Memory B cell (primary cell): ENCODE measurements around the gene NEO1.

Experiments
- ATAC-seq: fragments of 150-1000 bp; cut with Tn5 transposase; 2 replicates; pipeline ENCODE4 v1.10.0; 2021; ENCODE audit warnings: low read depth, mild to moderate bottlenecking, moderate library complexity
- DNase-seq, 2 donors: peaks; one replicate each; pipeline ENCODE4 v3.0.0; 2022; ENCODE audit warnings: low spot score in 2 of 2
- H3K27ac Mint-ChIP-seq: one replicate; pipeline ENCODE4 v1.8.0; 2022; ENCODE audit warnings: mild to moderate bottlenecking, moderate library complexity, mixed read lengths
- H3K27me3 Mint-ChIP-seq: one replicate; pipeline ENCODE4 v1.8.0; 2022; ENCODE audit warnings: mixed read lengths
- H3K36me3 Mint-ChIP-seq: one replicate; pipeline ENCODE4 v1.8.0; 2022; ENCODE audit warnings: mild to moderate bottlenecking, mixed read lengths
- H3K4me1 Mint-ChIP-seq: one replicate; pipeline ENCODE4 v1.8.0; 2022; ENCODE audit warnings: mixed read lengths
- H3K4me3 Mint-ChIP-seq: one replicate; pipeline ENCODE4 v1.8.0; 2022; ENCODE audit warnings: mild to moderate bottlenecking, moderate library complexity, mixed read lengths
- H3K9me3 Mint-ChIP-seq: one replicate; pipeline ENCODE4 v1.8.0; 2022; ENCODE audit warnings: mixed read lengths

Gene NEO1

DNA sequence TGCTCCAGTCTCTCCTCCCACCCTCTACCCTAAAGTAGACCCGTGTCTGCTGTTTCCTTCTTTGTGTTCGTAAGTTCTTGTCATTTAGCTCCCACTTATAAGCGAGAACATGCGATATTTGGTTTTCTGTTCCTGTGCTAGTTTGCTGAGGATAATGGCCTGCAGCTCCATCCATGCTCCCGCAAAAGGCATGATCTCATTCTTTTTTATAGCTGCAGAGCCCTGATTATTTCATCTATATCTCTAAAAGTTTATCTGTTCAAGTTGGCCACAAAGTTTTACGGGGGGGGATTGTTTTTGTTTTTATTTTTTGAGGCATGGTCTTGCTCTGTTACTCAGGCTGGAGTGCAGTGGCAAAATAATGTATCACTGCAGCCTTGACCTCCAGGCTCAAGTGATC lies 4.4 kb upstream of the NEO1 start:
- no peak for DNase-seq
- Mint-ChIP-seq H3K4me1 (peaks cover under 1% of the 10 kb centered on the region), H3K27me3 (peaks cover 1% of the 10 kb centered on the region), H3K27ac (no peak overlapping the region), H3K36me3 (no peaks in the 10 kb centered on the region), H3K4me3 (no peak overlapping the region), H3K9me3 (no peaks in the 10 kb centered on the region)
- no peak for ATAC-seq

GRCh38 chr15:73048624-73049295 lies 3.5 kb upstream of the NEO1 start:
- no peaks in the 10 kb centered on the region for H3K36me3 Mint-ChIP-seq
- H3K9me3 Mint-ChIP-seq = no peaks in the 10 kb centered on the region
- H3K4me3 Mint-ChIP-seq = no peak overlapping the region

DNA sequence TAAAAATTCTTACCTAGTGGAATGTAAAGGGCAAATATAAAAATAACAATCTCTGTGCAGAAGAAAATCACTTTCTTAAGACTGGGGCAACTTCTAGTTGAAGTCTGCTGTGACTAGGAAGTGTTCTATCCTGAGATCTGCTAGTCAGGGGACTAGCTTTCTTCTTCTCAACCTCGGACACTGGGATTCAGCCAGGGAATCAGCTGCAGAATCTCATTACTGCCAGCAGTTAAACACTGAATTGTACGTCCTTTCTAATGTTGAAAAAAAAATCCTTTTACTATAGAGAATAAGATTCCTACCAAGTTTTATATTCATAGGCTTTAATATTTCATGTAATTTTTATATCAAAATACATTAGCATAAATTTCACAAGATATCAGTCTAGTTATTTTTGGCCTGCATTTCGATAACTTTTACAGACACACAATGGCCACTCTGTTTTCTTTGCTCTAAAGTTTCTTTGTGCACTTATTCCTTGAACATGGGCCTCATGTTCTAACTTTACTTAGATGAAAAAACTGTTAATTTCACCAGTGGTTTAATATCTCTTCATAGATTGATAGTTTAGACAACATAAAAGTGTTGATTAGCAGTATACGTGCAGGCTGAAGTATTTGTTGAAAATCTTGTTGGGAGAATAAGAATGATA lies 2.6 kb upstream of the NEO1 start:
- H3K9me3 Mint-ChIP-seq = no peaks in the 10 kb centered on the region
- H3K4me1 Mint-ChIP-seq = peaks cover 7% of the 10 kb centered on the region
- no peaks in the 10 kb centered on the region for H3K36me3 Mint-ChIP-seq
- no peak for DNase-seq
- H3K27me3 Mint-ChIP-seq = peaks cover 1% of the 10 kb centered on the region
- H3K27ac Mint-ChIP-seq = no peak overlapping the region
- no peak for ATAC-seq
- H3K4me3 Mint-ChIP-seq = no peak overlapping the region

More at GRCh38 chr15:73048624-73049295, 3.5 kb upstream of the NEO1 start:
- DNase-seq = no peak
- ATAC-seq = no peak
- Mint-ChIP-seq H3K27me3 (peaks cover 1% of the 10 kb centered on the region), H3K27ac (no peak overlapping the region), H3K4me1 (peaks cover 7% of the 10 kb centered on the region)

- H3K9me3 Mint-ChIP-seq = no peaks in the 10 kb centered on the region
- ATAC-seq (no peak), DNase-seq (no peak)
- peaks cover 7% of the 10 kb centered on the region for H3K4me1 Mint-ChIP-seq
- no peaks in the 10 kb centered on the region for H3K36me3 Mint-ChIP-seq
- H3K27me3 Mint-ChIP-seq = peaks cover 1% of the 10 kb centered on the region
- peak overlapping the region; percentile 77 for H3K4me3 Mint-ChIP-seq
- peak overlapping the region; percentile 32 for H3K27ac Mint-ChIP-seq
Measured at GRCh38 chr15:73050561-73051295, 1.5 kb upstream of the NEO1 start.

DNA sequence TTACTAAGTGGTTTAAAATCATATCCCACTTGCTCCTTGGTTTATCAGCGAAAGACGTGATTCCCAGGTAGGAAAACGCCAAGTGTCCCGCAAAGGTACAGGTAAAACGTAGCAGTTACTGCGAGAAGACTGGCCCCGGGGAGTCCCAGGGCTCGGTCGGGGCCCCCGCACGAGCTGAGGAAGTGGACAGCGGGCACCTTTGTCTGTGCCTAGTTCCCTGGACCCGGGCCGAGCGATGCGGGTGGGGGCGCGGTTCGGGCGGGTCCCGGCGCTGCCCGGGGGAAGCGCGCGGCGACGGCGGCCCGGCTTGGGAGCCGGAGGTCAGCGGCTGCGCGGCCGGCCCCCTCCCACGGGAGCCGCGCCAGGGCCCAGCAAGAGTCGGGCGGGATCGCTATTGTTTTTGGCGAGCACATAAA lies 864 bp upstream of the NEO1 start:
- peaks cover 7% of the 10 kb centered on the region for H3K4me1 Mint-ChIP-seq
- ATAC-seq = no peak

GRCh38 chr15:73052653-73053397 lies 562 bp downstream of the NEO1 start:
- H3K36me3 Mint-ChIP-seq = no peaks in the 10 kb centered on the region
- H3K9me3 Mint-ChIP-seq = no peaks in the 10 kb centered on the region
- DNase-seq (peak; percentile 24 to 31), ATAC-seq (peak; percentile 46)
- peaks cover 7% of the 10 kb centered on the region for H3K4me1 Mint-ChIP-seq
- peak overlapping the region; percentile 84 for H3K4me3 Mint-ChIP-seq
- H3K27ac Mint-ChIP-seq = peak overlapping the region; percentile 11
- H3K27me3 Mint-ChIP-seq = peaks cover under 1% of the 10 kb centered on the region

More for the DNA sequence above, 864 bp upstream of the NEO1 start:
- Mint-ChIP-seq H3K9me3 (no peaks in the 10 kb centered on the region), H3K4me3 (peak overlapping the region; percentile 84), H3K27me3 (peaks cover 1% of the 10 kb centered on the region), H3K27ac (peak overlapping the region; percentile 32), H3K36me3 (no peaks in the 10 kb centered on the region)
- no peak for DNase-seq

DNA sequence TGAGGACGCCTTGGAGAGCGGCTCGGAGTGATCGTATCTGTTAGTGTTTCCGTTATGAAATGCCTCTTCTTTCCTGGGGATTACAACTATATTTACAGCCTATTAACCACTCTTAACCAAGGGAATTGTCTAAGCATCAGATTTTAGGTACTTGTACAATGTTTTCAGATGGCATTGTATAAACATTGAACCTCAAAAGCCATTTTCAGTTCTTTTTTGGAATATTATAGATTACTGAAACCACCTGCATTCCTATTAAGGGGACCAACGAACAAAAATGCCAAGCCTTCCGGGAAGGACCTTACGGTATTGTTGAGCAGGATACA lies 1.1 kb downstream of the NEO1 start:
- Mint-ChIP-seq H3K4me1 (peaks cover 7% of the 10 kb centered on the region), H3K27me3 (no peaks in the 10 kb centered on the region), H3K27ac (peak overlapping the region; percentile 11), H3K9me3 (no peaks in the 10 kb centered on the region), H3K36me3 (no peaks in the 10 kb centered on the region), H3K4me3 (peak overlapping the region; percentile 84)
- ATAC-seq (no peak), DNase-seq (no peak)

GRCh38 chr15:73054417-73054953 lies 2.2 kb downstream of the NEO1 start:
- H3K36me3 Mint-ChIP-seq = no peaks in the 10 kb centered on the region
- H3K27ac Mint-ChIP-seq = no peak overlapping the region
- no peaks in the 10 kb centered on the region for H3K27me3 Mint-ChIP-seq
- no peak for ATAC-seq
- DNase-seq = no peak
- no peak overlapping the region for H3K4me3 Mint-ChIP-seq
- H3K4me1 Mint-ChIP-seq = peaks cover 7% of the 10 kb centered on the region
- H3K9me3 Mint-ChIP-seq = no peaks in the 10 kb centered on the region

DNA sequence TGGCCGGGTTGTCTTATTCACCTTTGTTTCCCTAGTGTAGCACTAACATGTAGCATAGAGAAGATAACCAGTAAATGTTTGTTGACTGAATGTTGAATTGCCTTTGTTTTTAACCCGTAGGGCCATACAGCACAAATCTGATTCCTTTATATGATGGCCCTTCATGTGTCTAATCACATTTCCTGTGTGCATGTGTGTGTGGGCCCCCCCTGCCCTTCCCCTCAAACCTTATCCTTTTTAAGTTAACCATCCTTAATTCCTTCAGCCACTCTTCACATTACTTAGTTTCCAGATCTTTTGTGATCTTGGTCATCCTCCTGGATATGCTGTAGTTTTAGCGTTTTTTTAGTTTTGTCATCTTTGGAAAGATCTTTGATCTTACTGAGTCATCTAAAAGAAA lies 4.2 kb downstream of the NEO1 start:
- H3K27ac Mint-ChIP-seq = no peak overlapping the region
- ATAC-seq (no peak), DNase-seq (no peak)
- no peaks in the 10 kb centered on the region for H3K9me3 Mint-ChIP-seq
- H3K27me3 Mint-ChIP-seq = peaks cover 1% of the 10 kb centered on the region
- no peaks in the 10 kb centered on the region for H3K36me3 Mint-ChIP-seq
- peaks cover 7% of the 10 kb centered on the region for H3K4me1 Mint-ChIP-seq
- no peak overlapping the region for H3K4me3 Mint-ChIP-seq

DNA sequence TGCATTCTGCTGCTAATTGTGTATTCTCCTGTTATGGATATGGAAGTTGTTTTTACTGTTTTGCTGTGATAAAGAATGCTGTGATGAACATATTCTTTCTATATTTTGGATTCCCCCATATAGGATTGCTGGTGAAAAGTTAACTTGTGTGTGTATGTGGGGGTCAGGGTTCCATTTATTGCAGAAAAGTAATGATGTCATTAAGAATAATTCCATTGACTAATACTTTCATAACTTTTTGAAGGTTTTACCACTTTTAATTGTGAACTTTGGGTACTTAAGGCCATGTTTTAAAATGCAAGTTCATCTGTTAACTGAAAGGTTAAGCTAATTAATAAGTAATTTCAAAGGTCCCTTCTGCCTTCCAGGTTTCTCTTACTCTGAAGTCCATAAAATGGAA lies 6.2 kb downstream of the NEO1 start:
- H3K36me3 Mint-ChIP-seq = no peaks in the 10 kb centered on the region

GRCh38 chr15:73065114-73065513 lies 12.9 kb downstream of the NEO1 start:
- ATAC-seq = no peak
- H3K36me3 Mint-ChIP-seq = no peaks in the 10 kb centered on the region

More for the DNA sequence above, 6.2 kb downstream of the NEO1 start:
- H3K4me3 Mint-ChIP-seq = no peak overlapping the region
- H3K9me3 Mint-ChIP-seq = no peaks in the 10 kb centered on the region
- H3K4me1 Mint-ChIP-seq = peaks cover 1% of the 10 kb centered on the region
- no peak overlapping the region for H3K27ac Mint-ChIP-seq
- DNase-seq (no peak), ATAC-seq (no peak)
- peaks cover 1% of the 10 kb centered on the region for H3K27me3 Mint-ChIP-seq

DNA sequence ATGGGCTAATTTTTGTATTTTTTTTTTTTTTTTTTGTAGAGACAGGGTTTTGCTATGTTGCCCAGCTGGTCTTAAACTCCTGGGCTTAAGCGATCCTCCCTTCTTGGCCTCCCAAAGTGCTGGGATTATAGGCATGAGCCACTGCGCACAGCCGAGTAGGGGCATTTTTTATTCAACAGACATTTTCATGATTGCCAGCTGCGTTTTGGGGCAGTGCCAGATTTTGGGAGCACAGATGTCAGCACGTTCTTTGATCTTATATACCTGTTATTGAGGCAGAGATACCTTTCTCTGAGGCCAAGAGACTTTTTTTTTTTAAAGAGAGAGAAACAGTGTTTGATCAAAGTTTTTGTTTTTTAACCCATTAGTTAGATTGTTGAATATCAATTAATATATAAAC lies 16.8 kb downstream of the NEO1 start:
- Mint-ChIP-seq H3K9me3 (no peaks in the 10 kb centered on the region), H3K4me1 (peaks cover 2% of the 10 kb centered on the region), H3K27me3 (peaks cover 2% of the 10 kb centered on the region), H3K36me3 (no peaks in the 10 kb centered on the region), H3K27ac (no peak overlapping the region), H3K4me3 (no peak overlapping the region)
- no peak for DNase-seq
- no peak for ATAC-seq

More at GRCh38 chr15:73065114-73065513, 12.9 kb downstream of the NEO1 start:
- no peaks in the 10 kb centered on the region for H3K9me3 Mint-ChIP-seq
- H3K4me1 Mint-ChIP-seq = peaks cover 2% of the 10 kb centered on the region
- H3K27ac Mint-ChIP-seq = no peak overlapping the region
- H3K4me3 Mint-ChIP-seq = no peak overlapping the region
- no peak for DNase-seq
- H3K27me3 Mint-ChIP-seq = peaks cover 3% of the 10 kb centered on the region

- H3K9me3 Mint-ChIP-seq = no peaks in the 10 kb centered on the region
- no peak for DNase-seq
- H3K27ac Mint-ChIP-seq = no peak overlapping the region
- ATAC-seq = no peak
- peaks cover 2% of the 10 kb centered on the region for H3K4me1 Mint-ChIP-seq
- H3K4me3 Mint-ChIP-seq = no peak overlapping the region
- H3K27me3 Mint-ChIP-seq = peaks cover 2% of the 10 kb centered on the region
- H3K36me3 Mint-ChIP-seq = no peaks in the 10 kb centered on the region
Measured at GRCh38 chr15:73072894-73073293, 20.6 kb downstream of the NEO1 start.

DNA sequence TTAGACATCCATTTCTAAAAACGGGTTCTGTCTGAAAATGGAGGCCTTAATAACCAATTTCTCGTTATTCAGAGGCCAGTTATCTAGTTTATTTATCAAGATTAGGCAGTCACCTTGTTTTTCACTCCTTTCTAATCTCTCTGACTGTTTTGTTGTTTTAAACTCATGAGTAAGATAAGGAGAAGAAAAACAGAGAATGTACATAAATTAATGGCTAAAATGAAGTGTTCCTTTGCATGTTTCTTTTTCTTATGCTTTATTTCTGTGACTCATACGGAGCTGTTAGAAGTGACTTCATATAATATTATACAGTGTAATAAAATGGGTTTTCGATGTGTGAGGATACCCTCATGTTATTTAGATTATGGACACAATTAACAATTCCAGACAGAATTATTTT lies 22.0 kb downstream of the NEO1 start:
- H3K27ac Mint-ChIP-seq = no peak overlapping the region
- peaks cover 2% of the 10 kb centered on the region for H3K4me1 Mint-ChIP-seq
- DNase-seq (no peak), ATAC-seq (no peak)
- H3K9me3 Mint-ChIP-seq = no peaks in the 10 kb centered on the region
- no peak overlapping the region for H3K4me3 Mint-ChIP-seq
- H3K36me3 Mint-ChIP-seq = no peaks in the 10 kb centered on the region
- H3K27me3 Mint-ChIP-seq = peaks cover 2% of the 10 kb centered on the region
